H4 (cell line): Measurements from ENCODE around the gene TEX261. TPM values are rescaled to one million over a fixed set of nuclear protein-coding genes. Genes with fewer than 3 reads are reported as not detected.

Experiments
- DNase-seq: peaks from one replicate; pipeline ENCODE4 v3.0.0-alpha.2; 2015; ENCODE audit warnings: low spot score
- total RNA-seq: library from RNA; depleted of rRNA; stranded (reverse); fragments of >200 nt; shearing (Covaris generic); gene quantifications from 2 replicates; pipeline ENCODE4 v1.2.3, GENCODE V29; 2014; rRNA removed

Gene TEX261
- total RNA-seq, 1 experiment from 2014 or later: 51.0 TPM

- DNase-seq: no peak
Observed at GRCh38 chr2:70936979-70937811, 57.5 kb downstream of the TEX261 start.

GRCh38 chr2:70936165-70936978 lies 58.3 kb downstream of the TEX261 start:
- no peak for DNase-seq

Other genes with a start within 250 kb of the TEX261 start
- gene ADD2, start 226.7 kb downstream of the TEX261 start, total RNA-seq: 16.3 and 24.3 TPM in 2 replicates
- gene FIGLA, start 204.2 kb downstream of the TEX261 start, total RNA-seq: not detected in 2 replicates
- gene CLEC4F, start 174.3 kb downstream of the TEX261 start, total RNA-seq: not detected in 2 replicates
- not detected in 2 replicates for gene CD207, start 159.1 kb downstream of the TEX261 start, total RNA-seq
- 2.3 and 6.2 TPM in 2 replicates for gene VAX2, start 94.3 kb downstream of the TEX261 start, total RNA-seq
- 0.33 and 0.45 TPM in 2 replicates for gene ATP6V1B1, start 59.0 kb downstream of the TEX261 start, total RNA-seq
- not detected in 2 replicates for gene ANKRD53, start 16.2 kb downstream of the TEX261 start, total RNA-seq
- gene NAGK, start 73.8 kb upstream of the TEX261 start, total RNA-seq: 43.0 and 69.3 TPM in 2 replicates
- gene MCEE, start 135.4 kb upstream of the TEX261 start, total RNA-seq: 7.3 and 8.4 TPM in 2 replicates
- gene MPHOSPH10, start 135.8 kb upstream of the TEX261 start, total RNA-seq: 21.6 and 27.7 TPM in 2 replicates
- 1.1 and 1.7 TPM in 2 replicates for gene PAIP2B, start 232.2 kb upstream of the TEX261 start, total RNA-seq